ENCODE measurements around the gene SLC35F3. TPM values are rescaled to one million over a fixed set of nuclear protein-coding genes. Genes with fewer than 3 reads are reported as not detected.

SLC35F3 gene
- total RNA-seq, 1 donor from 2014 or later = 2.6 TPM

DNA sequence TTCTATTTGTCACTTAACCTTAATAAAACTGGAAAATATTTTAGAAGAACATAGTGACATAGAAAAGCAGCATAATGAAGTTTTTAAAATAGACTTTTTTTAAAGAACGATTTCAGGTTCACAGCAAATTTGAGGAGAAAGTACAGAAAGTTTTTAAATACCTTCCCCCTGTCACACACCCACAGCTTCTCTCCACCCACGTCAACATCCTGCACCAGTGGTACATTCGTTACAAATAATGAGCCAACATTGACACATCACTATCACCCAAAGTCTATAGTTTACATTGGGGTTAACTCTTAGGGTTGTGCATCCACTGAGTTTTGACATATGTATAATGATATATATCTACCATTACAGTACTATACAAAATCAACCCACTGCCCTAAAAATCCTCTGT lies 3.0 kb upstream of the SLC35F3 start:
- peaks cover 4% of the 10 kb centered on the region for H3K9me3 Mint-ChIP-seq
- peaks cover 86% of the 10 kb centered on the region for H3K27me3 Mint-ChIP-seq (ENCODE audit: low read depth)
- TF ChIP-seq, protein P1, sequence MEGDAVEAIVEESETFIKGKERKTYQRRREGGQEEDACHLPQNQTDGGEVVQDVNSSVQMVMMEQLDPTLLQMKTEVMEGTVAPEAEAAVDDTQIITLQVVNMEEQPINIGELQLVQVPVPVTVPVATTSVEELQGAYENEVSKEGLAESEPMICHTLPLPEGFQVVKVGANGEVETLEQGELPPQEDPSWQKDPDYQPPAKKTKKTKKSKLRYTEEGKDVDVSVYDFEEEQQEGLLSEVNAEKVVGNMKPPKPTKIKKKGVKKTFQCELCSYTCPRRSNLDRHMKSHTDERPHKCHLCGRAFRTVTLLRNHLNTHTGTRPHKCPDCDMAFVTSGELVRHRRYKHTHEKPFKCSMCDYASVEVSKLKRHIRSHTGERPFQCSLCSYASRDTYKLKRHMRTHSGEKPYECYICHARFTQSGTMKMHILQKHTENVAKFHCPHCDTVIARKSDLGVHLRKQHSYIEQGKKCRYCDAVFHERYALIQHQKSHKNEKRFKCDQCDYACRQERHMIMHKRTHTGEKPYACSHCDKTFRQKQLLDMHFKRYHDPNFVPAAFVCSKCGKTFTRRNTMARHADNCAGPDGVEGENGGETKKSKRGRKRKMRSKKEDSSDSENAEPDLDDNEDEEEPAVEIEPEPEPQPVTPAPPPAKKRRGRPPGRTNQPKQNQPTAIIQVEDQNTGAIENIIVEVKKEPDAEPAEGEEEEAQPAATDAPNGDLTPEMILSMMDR (conservative IDR thresholded peaks at IDR 0.05) = no peak
- no peak overlapping the region for H3K27ac Mint-ChIP-seq (ENCODE audit: unreplicated experiment)
- H3K36me3 Mint-ChIP-seq (ENCODE audit: low read depth) = no peaks in the 10 kb centered on the region
- H3K4me3 Mint-ChIP-seq = no peak overlapping the region
- peaks cover 10% of the 10 kb centered on the region for H3K4me1 Mint-ChIP-seq
- no peak for DNase-seq (ENCODE audit: low read depth, low spot score)

DNA sequence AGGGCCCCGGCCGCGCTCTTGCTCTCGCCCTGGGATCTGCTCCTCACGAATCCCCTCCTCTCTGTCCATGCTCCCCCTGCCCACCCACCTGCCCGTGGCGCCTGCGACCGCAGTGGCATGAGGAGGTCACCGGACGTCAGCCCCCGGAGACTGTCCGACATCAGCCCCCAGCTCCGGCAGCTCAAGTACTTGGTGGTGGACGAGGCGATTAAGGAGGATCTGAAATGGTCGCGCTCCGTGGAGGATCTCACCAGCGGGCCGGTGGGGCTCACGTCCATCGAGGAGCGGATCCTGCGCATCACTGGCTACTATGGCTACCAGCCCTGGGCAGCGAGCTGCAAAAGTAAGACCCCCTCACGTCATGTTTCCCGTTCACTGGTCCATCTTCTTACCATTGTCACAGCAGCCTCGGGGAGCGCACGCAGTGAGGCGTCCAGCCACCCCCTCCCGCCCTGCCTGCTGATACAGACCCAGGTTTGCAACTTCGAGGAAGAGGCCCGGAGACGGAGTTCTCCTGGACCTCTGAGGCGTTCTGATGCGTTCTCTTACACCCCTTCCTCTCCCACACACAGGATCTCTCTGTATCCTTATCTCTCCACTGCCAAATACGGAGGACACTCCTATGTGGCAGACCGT lies 1.1 kb downstream of the SLC35F3 start:
- no peaks in the 10 kb centered on the region for H3K9me3 Mint-ChIP-seq
- peak overlapping the region; percentile 85 for H3K4me3 Mint-ChIP-seq
- TF ChIP-seq, protein P1 (conservative IDR thresholded peaks at IDR 0.05) = no peak
- no peaks in the 10 kb centered on the region for H3K36me3 Mint-ChIP-seq (ENCODE audit: low read depth)
- DNase-seq (ENCODE audit: low read depth, low spot score) = no peak
- no peak overlapping the region for H3K27ac Mint-ChIP-seq (ENCODE audit: unreplicated experiment)
- peaks cover 87% of the 10 kb centered on the region for H3K27me3 Mint-ChIP-seq (ENCODE audit: low read depth)
- H3K4me1 Mint-ChIP-seq = peaks cover 10% of the 10 kb centered on the region

DNA sequence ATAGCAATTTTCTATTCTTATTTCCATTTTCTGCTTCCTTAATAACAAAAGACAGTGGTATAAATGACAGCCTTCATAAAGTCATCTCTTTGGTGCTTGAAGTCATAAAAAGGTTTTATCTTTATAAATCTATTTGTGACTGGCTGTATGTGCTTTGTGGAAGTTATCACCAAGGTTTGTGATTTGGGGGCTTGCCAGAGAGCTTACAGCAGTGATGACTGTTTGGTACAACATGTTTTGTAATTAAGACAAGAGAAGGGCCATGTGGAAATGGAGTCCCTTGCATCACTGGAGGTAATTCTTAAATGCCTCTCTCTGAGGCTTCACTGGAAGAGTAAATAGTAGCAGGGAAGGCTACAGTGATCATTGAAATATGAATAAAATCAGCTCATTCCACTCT lies 2.7 kb downstream of the SLC35F3 start:
- no peak for DNase-seq (ENCODE audit: low read depth, low spot score)
- Mint-ChIP-seq H3K4me3 (no peak overlapping the region), H3K27ac (ENCODE audit: unreplicated experiment) (no peak overlapping the region), H3K36me3 (ENCODE audit: low read depth) (no peaks in the 10 kb centered on the region), H3K27me3 (ENCODE audit: low read depth) (peaks cover 76% of the 10 kb centered on the region), H3K9me3 (no peaks in the 10 kb centered on the region), H3K4me1 (peaks cover 10% of the 10 kb centered on the region)
- TF ChIP-seq, protein P1 (conservative IDR thresholded peaks at IDR 0.05) = no peak

DNA sequence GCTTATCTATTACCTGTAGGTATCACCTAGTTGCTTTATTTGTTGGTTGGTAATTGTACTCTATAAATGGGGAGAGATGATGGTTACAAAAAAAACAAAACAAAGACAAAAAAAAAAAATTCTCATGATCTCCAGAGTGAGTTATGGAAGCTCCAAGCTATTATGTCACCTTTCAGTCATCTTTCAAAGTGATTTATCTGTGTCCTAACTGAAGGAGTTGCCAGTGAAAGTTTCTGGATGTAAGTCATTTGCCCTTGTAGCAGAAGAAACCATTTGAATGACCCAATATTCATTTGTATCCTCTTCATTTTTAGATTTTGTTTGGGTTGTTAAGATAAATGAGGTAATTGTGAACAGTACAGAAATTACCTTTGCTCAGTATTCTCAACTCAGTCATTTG lies 3.6 kb downstream of the SLC35F3 start:
- Mint-ChIP-seq H3K4me3 (no peak overlapping the region), H3K27me3 (ENCODE audit: low read depth) (peaks cover 73% of the 10 kb centered on the region), H3K27ac (ENCODE audit: unreplicated experiment) (no peak overlapping the region), H3K9me3 (no peaks in the 10 kb centered on the region), H3K36me3 (ENCODE audit: low read depth) (no peaks in the 10 kb centered on the region), H3K4me1 (peaks cover 10% of the 10 kb centered on the region)
- DNase-seq (ENCODE audit: low read depth, low spot score) = no peak
- TF ChIP-seq, protein P1 (conservative IDR thresholded peaks at IDR 0.05) = no peak

DNA sequence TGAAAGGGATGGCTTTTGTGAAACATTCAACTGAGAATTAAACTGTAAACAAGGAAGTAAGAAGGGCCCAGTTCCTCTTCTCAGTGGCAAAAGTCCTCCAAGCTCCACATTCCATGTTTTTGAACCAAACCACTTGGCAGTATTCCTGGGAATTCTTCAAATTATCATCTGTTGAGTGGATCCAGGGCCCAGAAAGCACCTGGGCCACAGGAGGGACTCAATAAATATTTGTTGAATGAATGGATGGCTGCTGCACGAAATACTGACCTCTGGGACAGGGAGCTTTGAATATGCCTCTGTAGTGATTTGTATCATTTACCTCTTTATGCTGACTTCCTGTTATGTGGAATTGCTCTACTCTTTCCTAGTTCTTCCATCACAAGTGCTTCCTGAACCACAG lies 4.7 kb downstream of the SLC35F3 start:
- DNase-seq (ENCODE audit: low read depth, low spot score) = no peak
- Mint-ChIP-seq H3K4me1 (peaks cover 7% of the 10 kb centered on the region), H3K9me3 (no peaks in the 10 kb centered on the region), H3K27me3 (ENCODE audit: low read depth) (peaks cover 64% of the 10 kb centered on the region), H3K4me3 (no peak overlapping the region), H3K27ac (ENCODE audit: unreplicated experiment) (no peak overlapping the region), H3K36me3 (ENCODE audit: low read depth) (no peaks in the 10 kb centered on the region)
- TF ChIP-seq, protein P1 (conservative IDR thresholded peaks at IDR 0.05) = no peak

All from neural crest cell (in vitro differentiated cells).